PC-3 (cell line): Measurements from ENCODE around the gene MYL6.

Experiments used
- CTCF ChIP-seq: fragments of 300-600 bp; sonication (generic); conservative IDR thresholded peaks from 2 replicates; pipeline ENCODE4 v1.5.1; 2017; ENCODE audit warnings: antibody characterized with exemption, low read depth, mild to moderate bottlenecking, low read length
- EZH2 ChIP-seq: fragments of 300-600 bp; sonication (generic); IDR thresholded peaks from one replicate; pipeline ENCODE4 v1.6.1; 2017; ENCODE audit warnings: antibody characterized with exemption, mild to moderate bottlenecking, low read length; ENCODE audit not compliant: unreplicated experiment

GRCh38 chr12:56188131-56188777, 30.1 kb downstream of the MYL6 start:
- TF ChIP-seq CTCF (no peak), EZH2 (no peak)
